HepG2 (cell line): ENCODE results near the gene MYL11. TPM values are rescaled to one million over a fixed set of nuclear protein-coding genes. Genes with fewer than 3 reads are reported as not detected.

ENCODE experiments used
- DPF2 ChIP-seq: sonication (generic); formaldehyde crosslinking; IDR thresholded peaks from 2 replicates; pipeline ENCODE4 v1.4.0; 2020; ENCODE audit warnings: mild to moderate bottlenecking, low read depth, missing genetic modification reagents, borderline replicate concordance
- E2F5 ChIP-seq: sonication (generic); formaldehyde crosslinking; conservative IDR thresholded peaks from 2 replicates; pipeline ENCODE4 v1.4.0; 2020; ENCODE audit warnings: missing genetic modification reagents
- HIVEP1 ChIP-seq: sonication (generic); formaldehyde crosslinking; IDR thresholded peaks from 2 replicates; pipeline ENCODE4 v1.4.0; 2020; ENCODE audit warnings: mild to moderate bottlenecking, missing genetic modification reagents
- MAFG ChIP-seq: sonication (generic); formaldehyde crosslinking; IDR thresholded peaks from 2 replicates; pipeline ENCODE4 v1.5.1; 2020; ENCODE audit warnings: mild to moderate bottlenecking, missing genetic modification reagents
- NFATC3 ChIP-seq: sonication (generic); formaldehyde crosslinking; IDR thresholded peaks from 2 replicates; pipeline ENCODE4 v1.5.1; 2020; ENCODE audit warnings: mild to moderate bottlenecking, missing genetic modification reagents
- PHF20 ChIP-seq: sonication (generic); formaldehyde crosslinking; IDR thresholded peaks from 2 replicates; pipeline ENCODE4 v1.5.0; 2020; ENCODE audit warnings: mild to moderate bottlenecking, missing genetic modification reagents
- POGK ChIP-seq: sonication (generic); formaldehyde crosslinking; conservative IDR thresholded peaks from 2 replicates; pipeline ENCODE4 v1.8.0; 2022; ENCODE audit warnings: mild to moderate bottlenecking, moderate library complexity, missing genetic modification reagents
- SAP130 ChIP-seq: IDR thresholded peaks from 2 replicates; pipeline ENCODE4 v1.6.1; 2016; ENCODE audit warnings: low read depth
- ZIK1 ChIP-seq: sonication (generic); formaldehyde crosslinking; IDR thresholded peaks from 2 replicates; pipeline ENCODE4 v1.5.0; 2020; ENCODE audit warnings: mild to moderate bottlenecking, low read depth, missing genetic modification reagents, borderline replicate concordance
- ZKSCAN5 ChIP-seq: sonication (generic); formaldehyde crosslinking; IDR thresholded peaks from 2 replicates; pipeline ENCODE4 v1.5.1; 2020; ENCODE audit warnings: mild to moderate bottlenecking, missing genetic modification reagents
- ZNF224 ChIP-seq: sonication (generic); formaldehyde crosslinking; IDR thresholded peaks from 2 replicates; pipeline ENCODE4 v1.5.0; 2020; ENCODE audit warnings: mild to moderate bottlenecking, missing genetic modification reagents
- ZNF253 ChIP-seq: sonication (generic); formaldehyde crosslinking; IDR thresholded peaks from 2 replicates; pipeline ENCODE4 v1.8.0; 2022; ENCODE audit warnings: mild to moderate bottlenecking, missing genetic modification reagents, borderline replicate concordance
- ZNF331 ChIP-seq: sonication (generic); formaldehyde crosslinking; IDR thresholded peaks from 2 replicates; pipeline ENCODE4 v1.4.0; 2020; ENCODE audit warnings: missing genetic modification reagents
- ZNF367 ChIP-seq: sonication (generic); formaldehyde crosslinking; IDR thresholded peaks from 2 replicates; pipeline ENCODE4 v1.4.0; 2020; ENCODE audit warnings: missing genetic modification reagents, borderline replicate concordance
- ZNF567 ChIP-seq: sonication (generic); formaldehyde crosslinking; IDR thresholded peaks from 2 replicates; pipeline ENCODE4 v1.8.1; 2023; ENCODE audit warnings: mild to moderate bottlenecking, missing genetic modification reagents, borderline replicate concordance
- ZNF678 ChIP-seq: sonication (generic); formaldehyde crosslinking; IDR thresholded peaks from 2 replicates; pipeline ENCODE4 v1.4.0; 2020; ENCODE audit warnings: mild to moderate bottlenecking, missing genetic modification reagents
- ZNF792 ChIP-seq: IDR thresholded peaks from 2 replicates; pipeline ENCODE4 v1.6.1; 2016
- polyA plus RNA-seq, 8 experiments: library from polyadenylated mRNA; depleted of rRNA in 3 of 8; stranded (reverse) in 7 of 8; unstranded in 1 of 8; fragments of >200 nt; fragmentation: Illumina TruSeq in 4 of 8; extraction: Trizol in 4 of 8; gene quantifications; 2 replicates each; pipeline versions ENCODE4 v1.2.1 to v1.2.3, GENCODE V29; 2011 to 2016; ENCODE audit warnings: low read depth in 4 of 8, missing spikeins in 1 of 8, mixed read lengths in 1 of 8; ENCODE audit not compliant: insufficient read depth in 1 of 8
- total RNA-seq, 5 experiments: library from RNA; depleted of rRNA; stranded (reverse); fragments of >200 nt; fragmentation: Illumina TruSeq; extraction: Trizol; gene quantifications; 2 replicates each; pipeline ENCODE4 v1.2.3, GENCODE V29; 2016; ENCODE audit warnings: low read depth in 1 of 5
- TF ChIP-seq, protein P1 (sequence below): sonication (generic); formaldehyde crosslinking; IDR thresholded peaks from 2 replicates; pipeline ENCODE4 v1.4.0; 2020; ENCODE audit warnings: missing genetic modification reagents
- TF ChIP-seq, protein P2 (sequence below): sonication (generic); formaldehyde crosslinking; IDR thresholded peaks from 2 replicates; pipeline ENCODE4 v1.4.0; 2020; ENCODE audit warnings: mild to moderate bottlenecking, low read depth, missing genetic modification reagents
- TF ChIP-seq, protein P3 (sequence below): IDR thresholded peaks from 2 replicates; pipeline ENCODE4 v1.6.1; 2012; ENCODE audit warnings: inconsistent platforms
- TF ChIP-seq, protein P4 (sequence below): sonication (generic); formaldehyde crosslinking; IDR thresholded peaks from 2 replicates; pipeline ENCODE4 v1.4.0; 2020; ENCODE audit warnings: mild to moderate bottlenecking, missing genetic modification reagents

Gene MYL11
- total and polyA plus RNA-seq, 2 of the 13 experiments (the other 11 are each of a cell fraction or from before 2014, with no cell fraction given) = not detected

- TF ChIP-seq, protein P1, sequence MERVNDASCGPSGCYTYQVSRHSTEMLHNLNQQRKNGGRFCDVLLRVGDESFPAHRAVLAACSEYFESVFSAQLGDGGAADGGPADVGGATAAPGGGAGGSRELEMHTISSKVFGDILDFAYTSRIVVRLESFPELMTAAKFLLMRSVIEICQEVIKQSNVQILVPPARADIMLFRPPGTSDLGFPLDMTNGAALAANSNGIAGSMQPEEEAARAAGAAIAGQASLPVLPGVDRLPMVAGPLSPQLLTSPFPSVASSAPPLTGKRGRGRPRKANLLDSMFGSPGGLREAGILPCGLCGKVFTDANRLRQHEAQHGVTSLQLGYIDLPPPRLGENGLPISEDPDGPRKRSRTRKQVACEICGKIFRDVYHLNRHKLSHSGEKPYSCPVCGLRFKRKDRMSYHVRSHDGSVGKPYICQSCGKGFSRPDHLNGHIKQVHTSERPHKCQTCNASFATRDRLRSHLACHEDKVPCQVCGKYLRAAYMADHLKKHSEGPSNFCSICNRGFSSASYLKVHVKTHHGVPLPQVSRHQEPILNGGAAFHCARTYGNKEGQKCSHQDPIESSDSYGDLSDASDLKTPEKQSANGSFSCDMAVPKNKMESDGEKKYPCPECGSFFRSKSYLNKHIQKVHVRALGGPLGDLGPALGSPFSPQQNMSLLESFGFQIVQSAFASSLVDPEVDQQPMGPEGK (CRISPR knock-in tag) = peak; percentile 62; the same call in 1 of the 2 replicates
- TF ChIP-seq ZNF331 (CRISPR knock-in tag) (peak; percentile 29; the same call in 1 of the 2 replicates), POGK (CRISPR knock-in tag) (peak; percentile 60; the same call in 1 of the 2 replicates), ZNF224 (CRISPR knock-in tag) (peak; percentile 88; the same call in 1 of the 2 replicates), HIVEP1 (CRISPR knock-in tag) (peak; percentile 65), PHF20 (CRISPR knock-in tag) (peak; percentile 64; the same call in 1 of the 2 replicates), ZIK1 (CRISPR knock-in tag) (peak; percentile 86), ZNF253 (CRISPR knock-in tag) (no peak; the same call in 1 of the 2 replicates), ZNF367 (CRISPR knock-in tag) (no peak), DPF2 (CRISPR knock-in tag) (peak; percentile 43; the same call in 1 of the 2 replicates), ZNF678 (peak; percentile 87; the same call in 1 of the 2 replicates), ZNF792 (CRISPR knock-in tag) (no peak), NFATC3 (CRISPR knock-in tag) (no peak), ZNF567 (CRISPR knock-in tag) (peak; percentile 35; the same call in 1 of the 2 replicates), E2F5 (CRISPR knock-in tag) (peak; percentile 67), MAFG (CRISPR knock-in tag) (no peak), SAP130 (CRISPR knock-in tag) (peak; percentile 91), ZKSCAN5 (peak; percentile 87)
- TF ChIP-seq, protein P2, sequence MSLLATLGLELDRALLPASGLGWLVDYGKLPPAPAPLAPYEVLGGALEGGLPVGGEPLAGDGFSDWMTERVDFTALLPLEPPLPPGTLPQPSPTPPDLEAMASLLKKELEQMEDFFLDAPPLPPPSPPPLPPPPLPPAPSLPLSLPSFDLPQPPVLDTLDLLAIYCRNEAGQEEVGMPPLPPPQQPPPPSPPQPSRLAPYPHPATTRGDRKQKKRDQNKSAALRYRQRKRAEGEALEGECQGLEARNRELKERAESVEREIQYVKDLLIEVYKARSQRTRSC = peak; percentile 78; the same call in 1 of the 2 replicates
- TF ChIP-seq, protein P3, sequence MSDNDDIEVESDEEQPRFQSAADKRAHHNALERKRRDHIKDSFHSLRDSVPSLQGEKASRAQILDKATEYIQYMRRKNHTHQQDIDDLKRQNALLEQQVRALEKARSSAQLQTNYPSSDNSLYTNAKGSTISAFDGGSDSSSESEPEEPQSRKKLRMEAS = peak; percentile 84
- TF ChIP-seq, protein P4, sequence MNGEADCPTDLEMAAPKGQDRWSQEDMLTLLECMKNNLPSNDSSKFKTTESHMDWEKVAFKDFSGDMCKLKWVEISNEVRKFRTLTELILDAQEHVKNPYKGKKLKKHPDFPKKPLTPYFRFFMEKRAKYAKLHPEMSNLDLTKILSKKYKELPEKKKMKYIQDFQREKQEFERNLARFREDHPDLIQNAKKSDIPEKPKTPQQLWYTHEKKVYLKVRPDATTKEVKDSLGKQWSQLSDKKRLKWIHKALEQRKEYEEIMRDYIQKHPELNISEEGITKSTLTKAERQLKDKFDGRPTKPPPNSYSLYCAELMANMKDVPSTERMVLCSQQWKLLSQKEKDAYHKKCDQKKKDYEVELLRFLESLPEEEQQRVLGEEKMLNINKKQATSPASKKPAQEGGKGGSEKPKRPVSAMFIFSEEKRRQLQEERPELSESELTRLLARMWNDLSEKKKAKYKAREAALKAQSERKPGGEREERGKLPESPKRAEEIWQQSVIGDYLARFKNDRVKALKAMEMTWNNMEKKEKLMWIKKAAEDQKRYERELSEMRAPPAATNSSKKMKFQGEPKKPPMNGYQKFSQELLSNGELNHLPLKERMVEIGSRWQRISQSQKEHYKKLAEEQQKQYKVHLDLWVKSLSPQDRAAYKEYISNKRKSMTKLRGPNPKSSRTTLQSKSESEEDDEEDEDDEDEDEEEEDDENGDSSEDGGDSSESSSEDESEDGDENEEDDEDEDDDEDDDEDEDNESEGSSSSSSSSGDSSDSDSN (CRISPR knock-in tag) = peak; percentile 94
Observed at GRCh38 chr16:30378236-30379157, 3.9 kb downstream of the MYL11 start (continued).
